Ishikawa (cell line): Measurements from ENCODE around the gene ST7.

Source experiments
- CEBPB ChIP-seq: IDR thresholded peaks from 2 replicates; pipeline ENCODE4 v1.6.1; 2012
- CREB1 ChIP-seq: IDR thresholded peaks from 2 replicates; pipeline ENCODE4 v1.6.1; 2012; ENCODE audit warnings: low read depth
- EGR1 ChIP-seq: IDR thresholded peaks from 2 replicates; pipeline ENCODE4 v1.6.1; 2012
- EP300 ChIP-seq: IDR thresholded peaks from 2 replicates; pipeline ENCODE4 v1.6.1; 2012; ENCODE audit warnings: borderline replicate concordance
- FOXM1 ChIP-seq: IDR thresholded peaks from 2 replicates; pipeline ENCODE4 v1.6.1; 2012; ENCODE audit warnings: low read depth, borderline replicate concordance
- NFIC ChIP-seq: IDR thresholded peaks from 2 replicates; pipeline ENCODE4 v1.6.1; 2012
- RAD21 ChIP-seq: IDR thresholded peaks from 2 replicates; pipeline ENCODE4 v1.6.1; 2012; ENCODE audit warnings: low read depth
- REST ChIP-seq: IDR thresholded peaks from 2 replicates; pipeline ENCODE4 v1.6.1; 2012; ENCODE audit warnings: low read depth, mild to moderate bottlenecking
- TAF1 ChIP-seq: IDR thresholded peaks from 2 replicates; pipeline ENCODE4 v1.6.1; 2012; ENCODE audit warnings: low read depth, mild to moderate bottlenecking
- TCF12 ChIP-seq: IDR thresholded peaks from 2 replicates; pipeline ENCODE4 v1.6.1; 2012; ENCODE audit warnings: low read depth
- TEAD4 ChIP-seq: IDR thresholded peaks from 2 replicates; pipeline ENCODE4 v1.6.1; 2012
- USF1 ChIP-seq: IDR thresholded peaks from 2 replicates; pipeline ENCODE4 v1.6.1; 2012
- YY1 ChIP-seq: IDR thresholded peaks from 2 replicates; pipeline ENCODE4 v1.6.1; 2012; ENCODE audit warnings: low read depth
- ZBTB7A ChIP-seq: IDR thresholded peaks from 2 replicates; pipeline ENCODE4 v1.6.1; 2012; ENCODE audit warnings: low read depth
- TF ChIP-seq, protein P1 (sequence below): IDR thresholded peaks from 2 replicates; pipeline ENCODE4 v1.6.1; 2012

ST7 gene

GRCh38 chr7:117082647-117083046 lies 129.3 kb downstream of the ST7 start:
- TF ChIP-seq EP300 = no peak
- TF ChIP-seq RAD21 = no peak
- no peak for TF ChIP-seq USF1
- no peak for TF ChIP-seq CEBPB
- no peak for TF ChIP-seq FOXM1
- TF ChIP-seq REST = no peak
- no peak for TF ChIP-seq ZBTB7A
- no peak for TF ChIP-seq EGR1
- no peak for TF ChIP-seq CREB1
- no peak for TF ChIP-seq TEAD4
- no peak for TF ChIP-seq YY1
- TF ChIP-seq TAF1 = no peak
- TF ChIP-seq NFIC = no peak
- no peak for TF ChIP-seq TCF12
- TF ChIP-seq, protein P1, sequence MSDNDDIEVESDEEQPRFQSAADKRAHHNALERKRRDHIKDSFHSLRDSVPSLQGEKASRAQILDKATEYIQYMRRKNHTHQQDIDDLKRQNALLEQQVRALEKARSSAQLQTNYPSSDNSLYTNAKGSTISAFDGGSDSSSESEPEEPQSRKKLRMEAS = no peak

GRCh38 chr7:117083648-117084047 lies 130.3 kb downstream of the ST7 start:
- no peak for TF ChIP-seq USF1

GRCh38 chr7:117084286-117084685 lies 131.0 kb downstream of the ST7 start:
- TF ChIP-seq EP300 (no peak), RAD21 (no peak)

GRCh38 chr7:117085275-117085674 lies 132.0 kb downstream of the ST7 start:
- TF ChIP-seq RAD21 (no peak), USF1 (no peak), TAF1 (no peak), FOXM1 (no peak), ZBTB7A (no peak)

GRCh38 chr7:117085769-117086463 lies 132.6 kb downstream of the ST7 start:
- TF ChIP-seq EGR1 (no peak), CREB1 (no peak), RAD21 (no peak)

- TF ChIP-seq TAF1 (no peak), CEBPB (no peak), REST (no peak), USF1 (no peak), YY1 (no peak), EGR1 (no peak), TCF12 (no peak), CREB1 (no peak), TEAD4 (no peak)
These were observed 133.5 kb downstream of the ST7 start for GRCh38 chr7:117086788-117087187.
